H1 (cell line): ENCODE measurements around the gene BTG2. TPM values are rescaled to one million over a fixed set of nuclear protein-coding genes. Genes with fewer than 3 reads are reported as not detected.

ENCODE experiments used
- BCL11A ChIP-seq, 2 experiments: IDR thresholded peaks; one replicate each; pipeline ENCODE4 v1.6.1; 2011; ENCODE audit warnings: low read depth in 2 of 2, low read length in 2 of 2, mild to moderate bottlenecking in 2 of 2
- BRCA1 ChIP-seq: IDR thresholded peaks from 2 replicates; pipeline ENCODE4 v1.6.1; 2012; ENCODE audit warnings: low read depth, low read length, improper control_type of control experiment
- CHD7 ChIP-seq: fragments of 300-600 bp; sonication (generic); IDR thresholded peaks from 2 replicates; pipeline ENCODE4 v1.7.1; 2012; ENCODE audit warnings: low read length, moderate library complexity, mild to moderate bottlenecking, inconsistent platforms; ENCODE audit not compliant: insufficient replicate concordance
- CTBP2 ChIP-seq: IDR thresholded peaks from 2 replicates; pipeline ENCODE4 v1.7.0; 2011; ENCODE audit warnings: borderline replicate concordance, mild to moderate bottlenecking, moderate library complexity, mixed read lengths, low read length; ENCODE audit not compliant: insufficient read depth, insufficient read length
- FOSL1 ChIP-seq: IDR thresholded peaks from 2 replicates; pipeline ENCODE4 v1.6.1; 2011; ENCODE audit warnings: mild to moderate bottlenecking, low read depth, low read length, moderate library complexity; ENCODE audit not compliant: insufficient read depth
- KDM5A ChIP-seq: fragments of 200-600 bp; IDR thresholded peaks from 2 replicates; pipeline ENCODE4 v1.7.1; 2012; ENCODE audit warnings: mild to moderate bottlenecking, low read length, inconsistent platforms, mixed read lengths
- NANOG ChIP-seq: IDR thresholded peaks from 2 replicates; pipeline ENCODE4 v1.6.1; 2011; ENCODE audit warnings: low read length, low read depth, mild to moderate bottlenecking, inconsistent platforms; ENCODE audit not compliant: insufficient read depth, poor library complexity, severe bottlenecking
- POLR2A ChIP-seq, 2 experiments: IDR thresholded peaks; 1 replicate in 1 of 2; 2 replicates in 1 of 2; pipeline ENCODE4 v1.6.1; 2011; ENCODE audit warnings: low read depth in 2 of 2, low read length in 2 of 2, mild to moderate bottlenecking in 2 of 2; ENCODE audit errors: control extremely low read depth in 1 of 2
- POLR2AphosphoS5 ChIP-seq: IDR thresholded peaks from 2 replicates; pipeline ENCODE4 v1.6.1; 2011; ENCODE audit warnings: low read depth, low read length
- RXRA ChIP-seq: IDR thresholded peaks from 2 replicates; pipeline ENCODE4 v1.6.1; 2011; ENCODE audit warnings: low read depth, mild to moderate bottlenecking, low read length, moderate library complexity; ENCODE audit not compliant: insufficient read depth
- SIX5 ChIP-seq: IDR thresholded peaks from 2 replicates; pipeline ENCODE4 v1.6.1; 2011; ENCODE audit warnings: mild to moderate bottlenecking, low read depth, low read length
- SP4 ChIP-seq: IDR thresholded peaks from 2 replicates; pipeline ENCODE4 v1.6.1; 2012; ENCODE audit warnings: low read length, inconsistent platforms
- polyA plus RNA-seq, 7 experiments: library from polyadenylated mRNA; depleted of rRNA in 3 of 7; stranded (reverse) in 5 of 7; unstranded in 2 of 7; fragments of >200 nt in 5 of 7; fragments of 200-250 nt in 2 of 7; gene quantifications; 1 replicate in 5 of 7; 2 replicates in 1 of 7; 4 replicates in 1 of 7; pipeline versions ENCODE4 v1.2.1 to v1.2.3, GENCODE V29; 2011 to 2013; ENCODE audit warnings: missing spikeins in 2 of 7, mixed read lengths in 2 of 7
- total RNA-seq: library from RNA; stranded (reverse); fragmentation: NEBNext Ultra II Directional; extraction: Animal tissue kit (Norgen Biotek cat#: 25700); gene quantifications from 2 replicates; pipeline ENCODE4 v1.2.1, GENCODE V29; 2021

BTG2 gene
- total and polyA plus RNA-seq, 2 of the 8 experiments (the other 6 are each of a cell fraction or from before 2014, with no cell fraction given), result 4.8 to 11.0 TPM

- TF ChIP-seq CHD7, result no peak
- no peak for TF ChIP-seq POLR2AphosphoS5
- TF ChIP-seq KDM5A, result no peak
- no peak for TF ChIP-seq POLR2A (IDR thresholded peaks at IDR 0.05; ENCODE audit: control extremely low read depth in 1 of 2, low read depth in 2 of 2, low read length in 2 of 2)
- no peak for TF ChIP-seq SIX5
- no peak for TF ChIP-seq SP4
- TF ChIP-seq BRCA1, result no peak
- no peak for TF ChIP-seq RXRA
- TF ChIP-seq BCL11A (IDR thresholded peaks at IDR 0.05; ENCODE audit: low read depth in 2 of 2, low read length in 2 of 2), result no peak
- no peak for TF ChIP-seq CTBP2
- TF ChIP-seq NANOG, result no peak
- no peak for TF ChIP-seq FOSL1
Measured at GRCh38 chr1:203276916-203277545, 28.3 kb upstream of the BTG2 start (continued).
